Left renal cortex interstitium (tissue), 4 donors: Measurements from ENCODE around the gene NUDT5. TPM values are rescaled to one million over a fixed set of nuclear protein-coding genes. Genes with fewer than 3 reads are reported as not detected.
"Not testable (repeated sequence)": the region's sequence is repeated elsewhere in the genome, so short reads cannot be mapped to it uniquely, and the experiment has no call there.

Experiments used
- DNase-seq, 4 donors: peaks; one replicate each; pipeline ENCODE4 v3.0.0-alpha.2; 2013; ENCODE audit warnings: low read depth in 4 of 4, low spot score in 2 of 4, missing footprints in 1 of 4
- polyA plus RNA-seq, 4 donors: library from polyadenylated mRNA; unstranded; fragments of 120-200 nt; gene quantifications; one replicate each; pipeline ENCODE4 v1.2.1, GENCODE V29; 2013; ENCODE audit not compliant: insufficient read length in 4 of 4

NUDT5 gene
- polyA plus RNA-seq, 4 donors = 72.4 to 89.8 (median 80.7) TPM

DNA sequence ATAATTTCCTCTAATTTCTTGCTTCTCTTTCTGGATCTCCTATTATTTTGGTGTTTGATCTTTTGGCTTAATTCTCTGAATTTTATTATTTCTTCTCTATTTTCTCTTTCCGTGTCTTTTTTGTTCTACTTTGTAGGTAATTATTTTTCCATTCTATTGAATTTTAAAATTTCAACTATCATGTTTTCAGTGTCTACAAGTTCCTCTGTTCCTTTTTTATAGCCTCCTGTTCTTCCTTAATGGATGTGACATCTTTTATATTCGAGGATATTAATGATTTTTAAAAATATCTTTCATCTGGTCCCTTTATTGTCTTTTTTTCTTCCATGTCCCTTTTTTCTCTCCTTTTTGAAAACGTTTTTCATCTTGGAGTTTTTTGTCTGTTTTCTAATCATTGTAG, 11.4 kb upstream of the NUDT5 start:
- DNase-seq = no peak

GRCh38 chr10:12205082-12205481, 9.4 kb upstream of the NUDT5 start:
- no peak for DNase-seq

DNA sequence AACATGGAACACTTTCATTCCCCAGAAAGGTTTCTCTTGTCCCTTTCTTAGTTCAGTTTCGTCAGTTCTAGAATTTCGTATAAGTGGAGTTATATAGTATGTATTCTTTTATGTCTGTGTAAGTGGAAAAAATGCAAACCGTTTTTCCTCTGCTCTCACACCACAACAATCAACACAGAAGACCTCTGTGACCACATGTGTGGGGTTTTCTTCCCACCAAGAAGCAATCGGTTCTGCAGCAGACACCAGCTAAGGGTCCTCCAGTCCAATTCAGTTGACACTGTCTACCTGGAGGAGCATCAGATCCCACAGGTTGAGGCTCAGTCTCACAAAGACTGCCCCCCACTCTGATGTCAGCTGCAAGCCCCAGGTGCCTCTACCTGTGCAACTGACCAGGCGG, 6.5 kb upstream of the NUDT5 start:
- DNase-seq = no peak

- DNase-seq = no peak
Observed at GRCh38 chr10:12201543-12201942, 5.9 kb upstream of the NUDT5 start.

GRCh38 chr10:12200850-12201249, 5.2 kb upstream of the NUDT5 start:
- no peak for DNase-seq

DNA sequence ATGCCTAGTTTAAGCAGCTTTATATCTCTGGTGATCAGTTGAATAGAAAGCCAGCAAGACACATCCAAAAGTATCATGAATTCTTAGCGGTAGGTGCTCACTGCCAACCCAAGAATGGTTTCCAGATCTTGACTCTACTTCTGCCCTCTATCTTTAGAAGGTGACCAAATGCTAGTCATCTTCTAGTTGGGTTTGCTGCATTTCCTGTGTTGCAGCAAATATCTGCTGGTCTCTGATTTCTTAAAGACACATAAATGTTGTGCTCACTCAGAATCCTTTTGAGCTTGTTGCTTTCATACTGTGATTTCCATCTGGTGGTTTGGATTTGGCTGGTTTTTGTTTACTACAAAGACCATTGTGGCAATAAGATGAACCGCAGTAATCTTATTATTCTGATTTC, 2.5 kb upstream of the NUDT5 start:
- DNase-seq = no peak

- no peak for DNase-seq
Observed at GRCh38 chr10:12196531-12197211, 980 bp upstream of the NUDT5 start.

- no peak for DNase-seq
Observed at GRCh38 chr10:12195281-12195602, 449 bp downstream of the NUDT5 start.

- DNase-seq = no peak
Observed at GRCh38 chr10:12194752-12195271, 879 bp downstream of the NUDT5 start.

- no peak for DNase-seq
Observed at GRCh38 chr10:12193193-12193592, 2.5 kb downstream of the NUDT5 start.

DNA sequence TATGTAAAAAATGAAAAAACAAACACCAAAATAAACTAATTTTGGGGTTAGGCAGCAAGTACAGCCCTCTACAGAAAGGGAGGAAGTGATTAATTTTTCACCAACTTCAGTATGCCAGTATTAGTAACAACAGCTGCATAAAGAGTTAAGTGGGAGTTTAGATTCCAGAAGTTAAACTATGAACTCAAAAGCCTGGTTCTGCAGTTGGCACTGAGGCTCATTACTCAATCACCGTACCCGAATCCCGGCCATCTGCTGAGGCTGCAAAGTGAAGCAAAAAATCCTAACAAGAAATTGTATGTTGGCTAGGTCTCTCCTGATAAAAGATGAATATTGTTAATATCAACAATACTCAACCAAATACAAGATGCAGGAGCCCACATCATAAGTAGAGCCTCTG, 4.0 kb downstream of the NUDT5 start:
- DNase-seq = no peak

GRCh38 chr10:12189426-12189825, 6.3 kb downstream of the NUDT5 start:
- DNase-seq = no peak

- no peak for DNase-seq
Observed at GRCh38 chr10:12188656-12189055, 7.0 kb downstream of the NUDT5 start.

GRCh38 chr10:12187321-12187905, 8.3 kb downstream of the NUDT5 start:
- DNase-seq = no peak

DNA sequence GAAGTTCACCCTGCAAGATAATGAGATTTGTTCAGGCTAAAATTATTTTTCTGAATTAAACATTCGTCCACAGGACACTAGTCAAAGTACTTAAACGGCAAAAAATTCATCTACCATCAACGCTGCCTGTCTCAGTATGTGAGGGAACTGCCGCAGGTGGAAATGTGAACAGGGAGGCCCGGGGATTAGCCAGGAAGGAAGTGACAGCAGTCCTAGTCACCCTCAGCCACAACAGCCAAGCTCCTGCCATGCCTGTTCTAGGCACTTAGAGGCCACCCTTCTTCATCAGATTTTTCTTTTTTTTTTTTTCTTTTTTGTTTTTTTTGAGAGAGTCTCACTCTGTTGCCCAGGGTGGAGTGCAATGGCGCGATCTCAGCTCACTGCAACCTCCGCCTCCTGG, 9.4 kb downstream of the NUDT5 start:
- DNase-seq = no peak

DNA sequence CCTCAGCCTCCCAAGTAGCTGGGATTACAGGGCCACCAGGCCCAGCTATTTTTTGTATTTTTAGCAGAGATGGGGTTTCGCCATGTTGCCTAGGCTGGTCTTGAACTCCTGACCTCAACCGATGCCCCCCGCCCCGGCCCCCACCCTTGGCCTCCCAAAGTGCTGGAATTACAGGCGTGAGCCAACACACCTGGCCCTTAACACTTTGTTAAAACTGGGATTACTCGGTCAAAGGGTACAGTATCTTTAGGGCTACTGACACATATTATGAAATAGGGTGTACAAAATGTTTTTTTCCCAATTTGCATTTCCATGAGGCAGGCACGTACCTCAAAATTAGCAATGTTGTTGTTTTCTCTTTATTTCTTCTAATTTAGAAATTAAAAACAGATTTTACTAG, 11.5 kb downstream of the NUDT5 start:
- DNase-seq = no peak

GRCh38 chr10:12181065-12181775, 14.5 kb downstream of the NUDT5 start:
- DNase-seq = no peak

DNA sequence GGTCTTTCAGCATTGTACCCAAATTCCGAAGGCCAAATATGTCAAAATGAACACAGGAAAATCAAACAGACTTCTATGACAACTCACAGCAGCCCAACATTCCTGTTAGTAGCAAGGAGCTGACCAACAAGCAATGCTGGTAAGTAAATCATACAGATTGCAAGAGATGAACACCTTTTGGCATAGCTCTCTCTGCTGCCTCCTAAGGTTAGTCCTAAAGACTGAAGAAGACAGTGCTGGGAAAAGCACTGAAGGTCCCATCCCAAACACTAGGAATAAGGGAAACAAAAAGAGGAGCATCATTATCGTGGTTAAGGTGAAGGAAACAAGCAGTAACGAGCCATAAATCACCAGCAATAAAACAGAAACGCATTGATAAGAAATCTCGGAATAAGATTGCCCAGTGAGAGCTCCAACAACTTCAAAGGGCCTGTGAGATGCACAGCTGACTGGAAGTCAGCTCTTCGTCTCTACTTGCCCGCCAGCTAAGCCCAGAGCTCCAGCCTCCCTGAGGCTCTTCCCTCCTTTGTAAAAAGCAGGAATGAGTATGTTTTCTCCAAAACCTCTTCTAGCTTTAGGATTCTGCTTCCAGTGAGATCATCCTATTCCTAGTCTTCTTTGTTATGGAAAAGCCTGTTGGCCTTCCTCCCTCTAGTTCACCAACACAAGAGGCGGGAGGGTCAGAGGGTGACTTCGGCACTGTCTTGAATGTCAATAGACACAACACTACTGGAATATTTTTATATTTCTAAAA, 15.3 kb downstream of the NUDT5 start:
- DNase-seq = no peak

- no peak for DNase-seq
Observed at GRCh38 chr10:12179606-12180170, 16.0 kb downstream of the NUDT5 start.

- DNase-seq = no peak
Observed at GRCh38 chr10:12177642-12178041, 18.0 kb downstream of the NUDT5 start.

DNA sequence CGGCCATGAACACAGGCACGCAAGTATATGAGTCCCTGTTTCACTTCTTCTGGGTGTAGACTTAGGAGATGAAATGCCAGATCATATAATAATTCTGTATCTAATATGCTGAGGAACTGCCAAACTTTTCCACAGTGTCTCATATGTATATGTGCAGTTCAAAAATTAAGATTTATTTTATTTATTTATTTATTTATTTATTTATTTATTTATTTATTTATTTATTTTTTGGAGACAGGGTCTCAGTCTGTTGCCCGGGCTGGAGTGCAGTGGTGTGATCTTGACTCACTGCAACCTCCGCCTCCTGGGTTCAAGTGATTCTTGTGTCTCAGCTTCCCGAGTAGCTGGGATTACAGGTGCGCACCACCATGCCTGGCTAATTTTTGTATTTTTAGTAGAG, 24.2 kb downstream of the NUDT5 start:
- not testable (repeated sequence) for DNase-seq
